T-cell (primary cell): ENCODE results near the gene ASB2. TPM values are rescaled to one million over a fixed set of nuclear protein-coding genes. Genes with fewer than 3 reads are reported as not detected.

Experiments used
- ATAC-seq, 4 experiments: fragments of 200-7000 bp in 3 of 4; fragments of 150-1000 bp in 1 of 4; cut with Tn5 transposase; replicated peaks in 1 of 4; 1 replicate in 3 of 4; 2 replicates in 1 of 4; pipeline ENCODE4 v1.10.0; 2021; ENCODE audit warnings: moderate library complexity in 3 of 4, mild to moderate bottlenecking in 2 of 4, moderate number of reproducible peaks in 1 of 4
- CTCF ChIA-PET, 2 donors: fragments of 300-600 bp; sonication (Branson Sonifier 250); formaldehyde crosslinking; loops; one replicate each; lab custom pipeline; 2022; ENCODE audit warnings: antibody characterized with exemption in 2 of 2; lab: Charles Lee
- POLR2A ChIA-PET, 2 donors: fragments of 300-600 bp; sonication (Branson Sonifier 250); formaldehyde crosslinking; loops; one replicate each; lab custom pipeline; 2022; ENCODE audit warnings: antibody characterized with exemption in 2 of 2; lab: Charles Lee
- DNase-seq, 35 experiments: peaks; one replicate each; pipeline versions ENCODE4 v3.0.0 to v3.0.0-alpha.2; 2013 to 2023
- H3K27ac ChIP-seq: one replicate; pipeline ENCODE4 v1.5.1; 2013; ENCODE audit warnings: low read length
- H3K27me3 ChIP-seq, 2 experiments: replicated peaks in 1 of 2; 1 replicate in 1 of 2; 2 replicates in 1 of 2; pipeline versions ENCODE4 v1.6.1 to v1.7.0; 2013; ENCODE audit warnings: low read length in 1 of 2, mixed read lengths in 1 of 2; ENCODE audit not compliant: control insufficient read depth in 2 of 2, insufficient read depth in 2 of 2; ENCODE audit errors: extremely low read depth in 1 of 2
- H3K36me3 ChIP-seq, 2 donors: 1 replicate in 1 of 2; 2 replicates in 1 of 2; pipeline versions ENCODE4 v1.6.1 to v1.7.0; 2013; ENCODE audit warnings: low read length in 1 of 2; ENCODE audit not compliant: control insufficient read depth in 2 of 2, insufficient read depth in 1 of 2; ENCODE audit errors: extremely low read depth in 1 of 2
- H3K4me1 ChIP-seq, 2 experiments: 1 replicate in 1 of 2; 2 replicates in 1 of 2; pipeline versions ENCODE4 v1.6.1 to v1.7.0; 2013; ENCODE audit warnings: low read length in 2 of 2, mixed read lengths in 1 of 2; ENCODE audit not compliant: insufficient read depth in 2 of 2, control insufficient read depth in 1 of 2; ENCODE audit errors: extremely low read depth in 1 of 2
- H3K4me3 ChIP-seq, 2 donors: 1 replicate in 1 of 2; 2 replicates in 1 of 2; pipeline versions ENCODE4 v1.5.1 to v1.7.0; 2013; ENCODE audit warnings: mild to moderate bottlenecking in 2 of 2, low read length in 1 of 2, moderate library complexity in 1 of 2; ENCODE audit not compliant: control insufficient read depth in 1 of 2; ENCODE audit errors: extremely low read depth in 1 of 2
- H3K9me3 ChIP-seq: 2 replicates; pipeline ENCODE4 v1.7.0; 2013
- H3K27ac Mint-ChIP-seq, 2 donors: one replicate each; pipeline ENCODE4 v1.8.0; 2020 to 2021; ENCODE audit warnings: mild to moderate bottlenecking in 2 of 2, mixed read lengths in 2 of 2
- H3K27me3 Mint-ChIP-seq, 2 donors: one replicate each; pipeline ENCODE4 v1.8.0; 2021 to 2022; ENCODE audit warnings: mixed read lengths in 2 of 2
- H3K36me3 Mint-ChIP-seq: one replicate; pipeline ENCODE4 v1.8.0; 2021; ENCODE audit warnings: mixed read lengths
- H3K4me1 Mint-ChIP-seq, 3 donors: one replicate each; pipeline ENCODE4 v1.8.0; 2020 to 2022; ENCODE audit warnings: mixed read lengths in 3 of 3, mild to moderate bottlenecking in 1 of 3
- H3K4me3 Mint-ChIP-seq, 3 donors: one replicate each; pipeline ENCODE4 v1.8.0; 2020 to 2022; ENCODE audit warnings: mild to moderate bottlenecking in 3 of 3, mixed read lengths in 3 of 3, moderate library complexity in 3 of 3
- H3K9me3 Mint-ChIP-seq, 3 donors: one replicate each; pipeline ENCODE4 v1.8.0; 2020 to 2022; ENCODE audit warnings: mixed read lengths in 3 of 3
- WGBS: methylation state at CpG from one replicate; pipeline ENCODE4 v1.1.5; 2013; ENCODE audit warnings: missing lambda C conversion rate; ENCODE audit not compliant: insufficient coverage; 5-methylcytosine and 5-hydroxymethylcytosine counted together
- total RNA-seq, 35 experiments: library from RNA in 6 of 35; stranded (reverse) in 6 of 35; fragments of 120-200 nt in 1 of 35; gene quantifications; one replicate each; pipeline versions ENCODE4 v1.2.1 to v1.2.4 and lab custom pipeline; 2013 to 2026

The ASB2 gene
- total RNA-seq, 5 donors from 2014 or later (not counting 1 experiment from before 2014, with no cell fraction given): 2.7 to 5.4 (median 3.3) TPM

DNA sequence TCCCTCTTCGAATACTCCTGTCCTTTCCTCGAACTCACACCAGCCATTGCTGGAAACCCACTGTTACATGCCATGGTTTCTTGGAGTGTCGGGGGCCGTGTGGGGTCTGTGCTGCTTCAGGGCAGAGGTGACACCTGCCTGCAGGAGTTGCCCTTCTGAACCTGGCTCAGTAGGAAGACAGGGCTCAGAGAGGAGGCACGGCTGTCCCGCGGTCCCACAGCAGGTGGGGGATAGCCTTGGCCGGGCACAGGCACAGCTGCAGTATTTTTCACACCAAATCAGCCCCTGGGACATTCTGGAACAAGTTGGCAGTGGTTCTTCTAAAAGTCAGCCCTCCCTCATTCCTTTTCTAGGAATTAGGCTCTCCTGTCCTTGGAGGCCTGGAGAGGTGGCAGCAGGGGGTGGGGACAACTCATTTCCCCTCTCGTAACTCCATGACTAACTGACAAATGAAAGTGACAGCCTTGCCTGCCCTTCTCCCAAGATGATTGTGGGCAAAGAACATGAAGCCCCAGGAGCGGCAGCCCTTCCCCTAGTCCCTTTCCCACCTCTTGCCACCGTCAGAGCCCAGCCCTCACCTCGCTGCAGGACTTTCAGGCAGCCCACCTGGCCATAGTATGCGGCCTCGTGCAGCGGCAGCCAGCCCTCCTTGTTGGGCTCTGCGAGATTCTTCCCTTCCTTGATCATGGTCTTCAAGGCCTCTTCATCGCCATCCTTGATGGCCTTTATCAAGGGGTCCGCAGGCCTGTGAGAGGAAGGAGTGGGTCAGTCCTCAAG lies 22.4 kb downstream of the ASB2 start:
- DNase-seq (no peak), ATAC-seq (no peak)
- 77% methylated on average over 11 of the region's 18 CpGs for WGBS
- no peaks in the 10 kb centered on the region for H3K27me3 Mint-ChIP-seq
- H3K4me1 ChIP-seq: peaks cover 25 to 69% of the 10 kb centered on the region in 2 experiments
- no peaks in the 10 kb centered on the region for H3K9me3 Mint-ChIP-seq
- H3K4me1 Mint-ChIP-seq: peaks cover 59 to 63% (median 62%) of the 10 kb centered on the region in 3 donors
- H3K36me3 Mint-ChIP-seq: no peaks in the 10 kb centered on the region
- peak overlapping the region; percentile 17 to 73 (median 47) for H3K4me3 Mint-ChIP-seq
- peak overlapping the region; percentile 16 to 22 for H3K27ac Mint-ChIP-seq
- H3K4me3 ChIP-seq: peak overlapping the region in 1 of 2 donors; percentile 45
- H3K9me3 ChIP-seq: no peaks in the 10 kb centered on the region
- peak overlapping the region; percentile 79 for H3K27ac ChIP-seq
- H3K27me3 ChIP-seq: peaks cover 0 to 3% of the 10 kb centered on the region in 2 experiments
- H3K36me3 ChIP-seq: no peaks in the 10 kb centered on the region
- POLR2A ChIA-PET: no interaction called here
- CTCF ChIA-PET: interaction anchor here in 1 of 2 donors (1.8 to 1.9 kb wide), 2 partner anchors 14 to 46 kb away, joined by 4 to 9 read pairs; no protein-coding TSS in a partner anchor

DNA sequence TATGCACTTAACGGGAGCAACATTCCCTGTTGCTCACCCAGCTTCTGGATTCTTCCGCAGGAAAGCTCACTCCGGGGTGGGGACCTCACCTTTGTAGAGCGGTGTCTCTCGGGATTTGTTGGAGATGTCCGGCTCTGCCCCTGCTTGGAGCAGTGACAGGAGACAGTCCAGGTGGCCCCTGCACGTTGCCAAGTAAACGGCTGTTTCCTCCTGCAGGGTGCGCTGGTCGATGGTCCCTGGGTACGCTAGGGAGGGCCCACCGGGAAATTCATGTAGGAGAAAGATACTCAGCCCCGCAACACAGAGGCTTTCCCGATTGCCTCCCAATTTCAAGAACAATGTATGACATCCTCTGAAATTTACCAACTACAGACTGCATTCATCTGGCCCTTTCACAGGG lies 23.1 kb downstream of the ASB2 start:
- POLR2A ChIA-PET: no interaction called here
- H3K36me3 ChIP-seq: no peaks in the 10 kb centered on the region
- no peaks in the 10 kb centered on the region for H3K9me3 Mint-ChIP-seq
- peaks cover 0 to 3% of the 10 kb centered on the region in 2 experiments for H3K27me3 ChIP-seq
- DNase-seq (no peak), ATAC-seq (no peak)
- H3K4me3 Mint-ChIP-seq: peak overlapping the region in 1 of 3 donors; percentile 47
- H3K4me1 ChIP-seq: peaks cover 19 to 62% of the 10 kb centered on the region in 2 experiments
- H3K9me3 ChIP-seq: no peaks in the 10 kb centered on the region
- no peak overlapping the region for H3K4me3 ChIP-seq
- H3K27ac Mint-ChIP-seq: no peak overlapping the region
- peaks cover 52 to 56% (median 56%) of the 10 kb centered on the region in 3 donors for H3K4me1 Mint-ChIP-seq
- no peaks in the 10 kb centered on the region for H3K27me3 Mint-ChIP-seq
- WGBS: 86% methylated on average over 11 of the region's 14 CpGs
- H3K27ac ChIP-seq: no peak overlapping the region
- CTCF ChIA-PET: interaction anchor here in 1 of 2 donors (0.6 kb wide), 2 partner anchors 10 to 14 kb away, joined by 3 to 7 read pairs; no protein-coding TSS in a partner anchor
- H3K36me3 Mint-ChIP-seq: no peaks in the 10 kb centered on the region

DNA sequence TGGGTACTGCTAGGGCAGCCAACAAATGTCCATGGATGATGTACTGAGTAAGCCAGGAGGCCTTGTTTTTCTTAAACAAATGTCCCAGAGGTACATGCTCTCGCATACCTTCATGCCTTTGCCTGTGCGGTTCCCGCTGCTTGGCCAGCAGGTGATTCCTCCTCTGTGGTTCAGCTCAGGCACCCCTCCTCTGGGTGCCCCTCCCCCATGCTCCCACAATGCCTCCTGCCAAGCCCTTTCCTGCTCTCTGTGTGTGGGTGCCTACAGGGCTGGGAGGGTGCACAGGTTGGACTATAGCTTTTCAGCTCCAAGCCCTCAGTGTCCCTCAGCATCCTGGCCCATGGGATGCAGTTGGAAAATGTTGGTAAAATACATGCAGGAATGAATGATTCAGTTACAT lies 23.5 kb downstream of the ASB2 start:
- no peaks in the 10 kb centered on the region for H3K36me3 ChIP-seq
- ATAC-seq (no peak), DNase-seq (no peak)
- H3K4me3 ChIP-seq: no peak overlapping the region
- no peak overlapping the region for H3K4me3 Mint-ChIP-seq
- H3K27me3 ChIP-seq: peaks cover 0 to 3% of the 10 kb centered on the region in 2 experiments
- H3K27me3 Mint-ChIP-seq: no peaks in the 10 kb centered on the region
- H3K4me1 ChIP-seq: peaks cover 19 to 58% of the 10 kb centered on the region in 2 experiments
- no peak overlapping the region for H3K27ac ChIP-seq
- no peaks in the 10 kb centered on the region for H3K9me3 ChIP-seq
- 77% methylated on average over 3 of the region's 3 CpGs for WGBS
- H3K9me3 Mint-ChIP-seq: no peaks in the 10 kb centered on the region
- CTCF ChIA-PET: interaction anchor here in 1 of 2 donors (0.6 kb wide), 2 partner anchors 10 to 13 kb away, joined by 3 to 7 read pairs; no protein-coding TSS in a partner anchor
- H3K36me3 Mint-ChIP-seq: no peaks in the 10 kb centered on the region
- H3K4me1 Mint-ChIP-seq: peaks cover 49 to 52% (median 52%) of the 10 kb centered on the region in 3 donors
- POLR2A ChIA-PET: no interaction called here
- H3K27ac Mint-ChIP-seq: peak overlapping the region in 1 of 2 donors; percentile 44

DNA sequence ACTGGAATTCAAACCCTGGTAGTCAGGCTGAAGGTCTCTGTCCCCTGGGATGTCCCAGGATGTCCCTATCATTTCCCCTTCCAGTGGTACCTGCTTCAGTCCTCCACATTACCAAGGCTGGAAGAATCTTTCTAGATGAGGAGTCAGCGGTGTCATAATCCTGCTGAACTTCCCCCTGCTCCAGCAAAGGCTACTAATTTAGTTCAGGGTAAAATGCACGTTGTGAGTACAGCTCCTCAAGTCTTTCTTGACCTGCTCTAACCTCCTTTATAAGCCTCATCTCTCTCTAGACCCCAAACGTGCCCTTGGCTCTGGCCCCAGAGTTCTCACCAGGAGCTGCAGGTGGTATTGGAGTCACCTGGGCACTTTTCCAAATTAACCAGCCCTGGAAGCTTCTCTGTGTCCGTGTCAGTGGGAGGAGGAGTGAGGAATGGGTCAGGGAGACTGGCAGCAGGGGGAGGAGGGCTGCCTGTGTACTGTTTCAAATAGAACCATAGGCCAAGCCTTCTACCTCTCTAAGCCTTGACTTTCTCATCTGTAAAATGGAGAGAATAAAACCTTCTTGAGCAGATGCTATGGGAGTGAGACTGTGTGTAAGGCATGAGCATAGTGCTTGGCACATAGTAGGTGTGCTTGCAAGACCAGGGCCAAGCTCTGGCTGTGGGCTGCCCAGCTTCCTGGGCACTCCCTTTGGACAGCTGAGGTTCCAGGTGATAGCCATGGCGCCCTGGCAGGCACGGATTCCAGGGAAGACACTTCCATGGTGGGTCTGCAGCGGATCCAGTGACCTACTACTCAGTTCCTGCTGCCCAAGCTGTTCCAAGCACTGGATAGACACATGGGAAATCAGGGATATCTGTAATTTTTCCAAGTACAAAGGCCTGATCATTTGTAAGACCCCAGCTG lies 24.5 kb downstream of the ASB2 start:
- POLR2A ChIA-PET: no interaction called here
- DNase-seq: no peak
- Mint-ChIP-seq H3K4me1 (peaks cover 42 to 43% (median 42%) of the 10 kb centered on the region in 3 donors), H3K27me3 (no peaks in the 10 kb centered on the region), H3K4me3 (no peak overlapping the region), H3K9me3 (no peaks in the 10 kb centered on the region), H3K36me3 (no peaks in the 10 kb centered on the region), H3K27ac (no peak overlapping the region)
- H3K27me3 ChIP-seq: peaks cover 0 to 3% of the 10 kb centered on the region in 2 experiments
- no peak for ATAC-seq
- H3K4me1 ChIP-seq: peaks cover 16 to 48% of the 10 kb centered on the region in 2 experiments
- H3K36me3 ChIP-seq: no peaks in the 10 kb centered on the region
- H3K4me3 ChIP-seq: no peak overlapping the region
- 81% methylated on average over 4 of the region's 7 CpGs for WGBS
- CTCF ChIA-PET: interaction anchor here (0.6 to 1.6 kb wide), 2 partner anchors 11 to 44 kb away, joined by 4 read pairs; no protein-coding TSS in a partner anchor
- no peak overlapping the region for H3K27ac ChIP-seq
- H3K9me3 ChIP-seq: no peaks in the 10 kb centered on the region

DNA sequence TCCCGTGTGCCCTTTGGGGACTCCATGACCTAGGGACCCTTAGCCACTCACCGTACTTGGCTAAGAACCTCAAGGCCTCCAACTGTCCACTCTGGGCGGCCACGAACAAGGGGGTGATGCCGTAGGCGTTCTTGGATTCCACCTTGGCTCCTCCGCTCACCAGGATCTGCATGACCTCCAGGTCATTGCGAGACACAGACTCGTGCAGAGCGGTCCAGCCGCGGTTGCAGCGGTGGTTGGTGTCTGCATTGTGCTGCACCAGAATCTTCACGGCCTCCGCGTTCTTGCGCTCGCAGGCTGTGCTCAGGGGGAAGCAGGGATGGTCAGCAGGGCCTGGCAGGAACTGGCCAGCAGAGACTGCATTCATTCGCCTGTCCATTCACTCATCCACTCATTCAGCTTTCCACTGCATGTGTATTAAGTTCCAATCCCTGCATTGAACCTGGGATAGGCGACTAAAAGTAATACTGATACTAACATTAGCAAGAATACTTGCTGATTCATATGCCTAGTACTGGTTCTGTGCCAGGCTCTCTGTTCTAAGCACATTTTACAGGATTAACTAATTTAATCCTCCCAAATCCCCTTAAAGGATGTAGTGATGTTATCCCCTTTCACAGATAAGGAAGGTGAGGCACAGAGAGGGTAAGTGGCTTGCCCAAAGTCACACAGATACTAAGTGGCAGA lies 25.3 kb downstream of the ASB2 start:
- H3K4me1 ChIP-seq: peaks cover 15 to 40% of the 10 kb centered on the region in 2 experiments
- H3K27ac ChIP-seq: no peak overlapping the region
- Mint-ChIP-seq H3K36me3 (no peaks in the 10 kb centered on the region), H3K4me3 (no peak overlapping the region), H3K27me3 (no peaks in the 10 kb centered on the region), H3K27ac (no peak overlapping the region), H3K9me3 (no peaks in the 10 kb centered on the region), H3K4me1 (peaks cover 34 to 36% (median 35%) of the 10 kb centered on the region in 3 donors)
- no peak overlapping the region for H3K4me3 ChIP-seq
- WGBS: 92% methylated on average over 18 of the region's 20 CpGs
- no peaks in the 10 kb centered on the region for H3K9me3 ChIP-seq
- ChIA-PET POLR2A (no interaction called here), CTCF (interaction anchor here in 1 of 2 donors (1.6 kb wide), 1 partner anchor 12 kb away, joined by 4 read pairs; no protein-coding TSS in a partner anchor)
- H3K36me3 ChIP-seq: no peaks in the 10 kb centered on the region
- peaks cover 0 to under 1% of the 10 kb centered on the region in 2 experiments for H3K27me3 ChIP-seq
- ATAC-seq: no peak
- DNase-seq: no peak
